Measurements from ENCODE around the gene OCA2.
"Not testable (repeated sequence)": the region's sequence is repeated elsewhere in the genome, so short reads cannot be mapped to it uniquely, and the experiment has no call there.

DNA sequence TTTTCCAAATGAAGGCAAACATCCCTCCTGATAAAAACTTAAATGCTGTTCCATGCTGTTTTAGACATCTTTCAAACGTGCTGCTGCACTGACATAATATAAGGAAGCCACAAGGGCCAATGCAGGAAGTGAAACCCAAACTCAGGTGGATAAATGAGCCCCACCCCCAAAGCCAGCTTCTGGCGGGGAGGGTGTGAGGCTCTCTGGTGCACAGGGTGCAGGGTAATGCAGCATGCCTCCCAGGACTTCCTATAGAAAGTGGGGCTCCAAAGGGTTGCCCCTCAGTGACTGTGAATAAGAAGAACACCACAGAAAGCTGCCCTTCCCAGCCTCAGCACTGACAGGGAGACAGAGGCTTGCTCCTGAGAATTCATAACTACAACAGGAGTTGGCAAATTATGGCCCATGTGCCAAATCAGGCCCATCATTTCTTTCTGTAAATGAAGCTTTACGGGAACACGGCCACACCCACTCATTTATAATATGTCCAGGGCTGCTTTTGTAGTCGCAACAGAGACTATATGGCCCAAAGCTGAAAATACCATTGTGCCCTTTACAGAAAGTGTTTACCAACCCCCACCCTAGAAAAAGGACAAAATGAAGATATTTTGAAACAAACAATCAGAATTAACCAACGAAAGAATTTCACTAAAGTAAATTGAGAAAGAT is 37.3 kb upstream of the OCA2 start:
- TF ChIP-seq, protein P1, sequence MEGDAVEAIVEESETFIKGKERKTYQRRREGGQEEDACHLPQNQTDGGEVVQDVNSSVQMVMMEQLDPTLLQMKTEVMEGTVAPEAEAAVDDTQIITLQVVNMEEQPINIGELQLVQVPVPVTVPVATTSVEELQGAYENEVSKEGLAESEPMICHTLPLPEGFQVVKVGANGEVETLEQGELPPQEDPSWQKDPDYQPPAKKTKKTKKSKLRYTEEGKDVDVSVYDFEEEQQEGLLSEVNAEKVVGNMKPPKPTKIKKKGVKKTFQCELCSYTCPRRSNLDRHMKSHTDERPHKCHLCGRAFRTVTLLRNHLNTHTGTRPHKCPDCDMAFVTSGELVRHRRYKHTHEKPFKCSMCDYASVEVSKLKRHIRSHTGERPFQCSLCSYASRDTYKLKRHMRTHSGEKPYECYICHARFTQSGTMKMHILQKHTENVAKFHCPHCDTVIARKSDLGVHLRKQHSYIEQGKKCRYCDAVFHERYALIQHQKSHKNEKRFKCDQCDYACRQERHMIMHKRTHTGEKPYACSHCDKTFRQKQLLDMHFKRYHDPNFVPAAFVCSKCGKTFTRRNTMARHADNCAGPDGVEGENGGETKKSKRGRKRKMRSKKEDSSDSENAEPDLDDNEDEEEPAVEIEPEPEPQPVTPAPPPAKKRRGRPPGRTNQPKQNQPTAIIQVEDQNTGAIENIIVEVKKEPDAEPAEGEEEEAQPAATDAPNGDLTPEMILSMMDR (conservative IDR thresholded peaks at IDR 0.05; ENCODE audit: low read length) = not testable (repeated sequence)
- not testable (repeated sequence) for TF ChIP-seq EZH2phosphoT487 (IDR thresholded peaks at IDR 0.05; ENCODE audit: borderline replicate concordance, low read depth, low read length)
